SK-MEL-5 (cell line): ENCODE measurements around the gene SLPI. TPM values are rescaled to one million over a fixed set of nuclear protein-coding genes. Genes with fewer than 3 reads are reported as not detected.
A peak's percentile ranks its signal among the peaks of the same experiment; 100 is the strongest.

Experiments
- DNase-seq: peaks from one replicate; pipeline ENCODE4 v3.0.0-alpha.2; 2016; ENCODE audit warnings: low read depth, low spot score
- in situ Hi-C: cut with HindIII; loops from 2 replicates; pipeline ENCODE4 v1.10.0; 2016; ENCODE audit warnings: low sequenced_read_pairs, high pct_unique_total_duplicates, low pct_unique_long_range_greater_than_20kb
- total RNA-seq: library from RNA; depleted of rRNA; stranded (reverse); fragments of >200 nt; shearing (Covaris generic); gene quantifications from 2 replicates; pipeline ENCODE4 v1.2.3, GENCODE V29; 2014; rRNA removed

The SLPI gene
- total RNA-seq, 1 experiment from 2014 or later, result not detected

DNA sequence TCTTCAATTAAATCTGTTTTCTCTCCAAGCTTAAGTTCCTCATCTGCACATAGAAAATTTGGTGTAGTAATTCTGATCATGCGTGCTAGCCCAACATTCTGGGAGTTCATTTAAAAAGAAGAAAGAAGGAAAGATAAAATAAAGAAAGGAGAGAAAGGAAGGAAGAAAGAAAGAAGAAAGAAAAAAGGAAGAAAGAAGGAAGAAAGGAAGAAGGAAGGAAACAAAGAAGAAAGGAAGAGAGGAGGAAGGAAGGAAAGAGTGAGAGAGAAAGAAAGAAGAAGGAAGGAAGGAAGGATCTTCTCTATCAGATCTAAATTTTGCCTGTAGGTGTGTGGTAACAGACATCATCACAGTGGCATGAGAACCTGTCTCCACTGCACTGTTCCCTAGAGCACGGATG lies 16.2 kb downstream of the SLPI start:
- DNase-seq, result no peak
- in situ Hi-C loops, result no loop called here

GRCh38 chr20:45235995-45236394 lies 18.4 kb downstream of the SLPI start:
- in situ Hi-C loops, result no loop called here
- peak; percentile 52 for DNase-seq

- no peak for DNase-seq
- in situ Hi-C loops, result no loop called here
These were observed 23.7 kb downstream of the SLPI start for GRCh38 chr20:45230631-45231030.

DNA sequence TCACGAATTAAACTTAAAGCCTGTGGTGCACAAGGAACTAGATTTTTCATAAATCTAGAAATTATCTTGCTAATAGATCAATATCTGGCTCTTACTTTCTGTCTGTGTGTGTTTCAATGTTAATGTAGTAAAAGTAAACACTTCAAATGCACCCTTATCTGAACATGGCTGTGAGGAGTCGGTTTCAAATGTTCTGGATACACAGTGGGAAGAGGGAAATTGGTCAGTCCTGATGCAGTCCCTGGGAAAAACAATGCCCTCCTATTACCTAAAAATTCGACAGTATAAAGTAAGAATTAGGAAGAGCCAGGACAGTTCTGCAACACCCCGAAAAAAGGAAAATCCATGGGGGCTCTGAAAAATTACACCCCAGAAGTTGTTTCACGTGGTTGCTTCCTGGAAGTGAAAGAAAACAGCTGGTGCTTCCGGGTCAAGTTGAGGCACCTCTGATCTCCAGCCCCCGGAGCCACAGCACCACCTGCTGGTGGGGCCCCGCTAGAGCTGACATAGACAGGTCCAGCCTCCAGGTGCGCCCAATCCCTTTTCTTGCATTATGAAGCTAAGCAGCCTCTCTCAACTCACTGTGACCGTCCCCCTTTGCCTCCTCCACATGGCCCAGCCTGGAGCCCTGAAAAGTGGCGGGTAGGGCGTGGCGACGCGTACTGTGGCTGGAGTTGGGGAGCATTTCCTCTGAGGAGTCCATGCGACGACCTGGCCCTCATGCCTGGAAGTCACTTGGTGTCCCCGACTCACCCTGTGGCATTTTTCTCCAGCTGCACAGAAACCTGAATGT lies 24.9 kb downstream of the SLPI start:
- in situ Hi-C loops, result no loop called here
- peak; percentile 68 for DNase-seq

GRCh38 chr20:45226287-45226686 lies 28.1 kb downstream of the SLPI start:
- in situ Hi-C loops, result no loop called here

GRCh38 chr20:45223136-45223535 lies 31.2 kb downstream of the SLPI start:
- DNase-seq, result no peak
- in situ Hi-C loops, result no loop called here

More at GRCh38 chr20:45226287-45226686, 28.1 kb downstream of the SLPI start:
- DNase-seq, result no peak

- in situ Hi-C loops, result no loop called here
- no peak for DNase-seq
These were observed 33.3 kb downstream of the SLPI start, which contains the start of gene SEMG2 for GRCh38 chr20:45221076-45221475. Gene SEMG2, plus strand, starts transcription at chr20:45221373. Its CDS starts 17 bp downstream, at chr20:45221390.

DNA sequence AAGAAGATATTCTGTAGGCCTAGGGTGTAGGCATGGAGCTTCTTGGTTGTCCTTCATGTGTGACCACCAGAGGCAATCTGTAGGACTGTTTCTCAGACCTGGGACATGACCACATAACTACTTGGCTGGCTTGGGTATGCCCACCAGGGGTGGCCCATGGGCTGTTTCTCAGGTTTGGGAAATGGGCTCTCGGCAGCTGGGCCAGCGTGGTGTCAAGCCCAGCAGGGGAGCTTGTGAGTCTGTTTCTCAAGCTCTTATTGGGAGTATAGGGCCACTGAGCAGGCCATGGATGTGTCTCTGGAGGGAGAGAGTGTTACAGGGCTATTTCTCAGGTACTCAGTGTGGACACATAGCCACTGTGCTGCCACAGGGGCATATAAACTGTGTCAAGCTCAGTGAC lies 35.7 kb downstream of the SLPI start:
- DNase-seq, result no peak
- in situ Hi-C loops, result no loop called here

DNA sequence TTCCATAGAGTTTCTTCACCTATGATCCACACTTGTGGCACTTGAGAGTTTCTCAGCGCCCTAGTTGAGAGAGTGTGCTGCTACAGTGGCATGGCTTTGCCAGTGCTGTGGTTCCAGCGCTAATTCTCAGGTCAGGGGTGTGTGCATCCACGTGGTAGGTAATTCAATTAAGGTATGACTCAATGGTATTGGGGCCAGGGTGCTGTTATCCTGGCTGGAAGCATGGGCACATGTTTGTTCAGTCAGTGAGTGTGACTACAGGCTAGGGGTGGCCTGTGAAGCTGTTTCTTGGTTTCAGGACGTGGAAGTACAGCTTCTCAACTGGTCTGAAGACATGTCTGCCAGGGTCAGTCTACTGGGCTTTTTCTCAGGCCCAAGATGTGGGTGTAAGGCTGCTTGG lies 36.2 kb downstream of the SLPI start:
- in situ Hi-C loops, result no loop called here
- DNase-seq, result no peak

DNA sequence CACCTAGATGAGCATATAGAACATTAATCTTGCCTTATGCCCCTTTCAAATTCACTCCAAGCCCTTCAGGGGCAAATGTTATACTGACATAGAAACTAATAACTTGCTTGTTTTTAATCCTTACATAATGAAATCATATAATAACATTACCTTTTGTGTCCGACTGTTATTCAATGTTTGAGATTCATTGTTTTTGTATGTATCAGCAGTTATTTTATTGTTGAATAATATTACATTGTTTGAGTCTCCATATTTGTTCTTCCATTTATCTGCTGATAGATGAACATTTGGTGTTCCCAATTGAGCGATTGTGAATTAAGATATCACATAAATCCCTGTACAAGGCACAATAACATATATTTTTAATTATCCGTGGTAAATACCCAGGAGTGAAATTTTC lies 41.5 kb downstream of the SLPI start:
- no peak for DNase-seq
- in situ Hi-C loops, result no loop called here

GRCh38 chr20:45211569-45212474 lies 42.5 kb downstream of the SLPI start:
- no peak for DNase-seq
- in situ Hi-C loops, result no loop called here

GRCh38 chr20:45209924-45210323 lies 44.4 kb downstream of the SLPI start:
- no peak for DNase-seq
- in situ Hi-C loops, result no loop called here

DNA sequence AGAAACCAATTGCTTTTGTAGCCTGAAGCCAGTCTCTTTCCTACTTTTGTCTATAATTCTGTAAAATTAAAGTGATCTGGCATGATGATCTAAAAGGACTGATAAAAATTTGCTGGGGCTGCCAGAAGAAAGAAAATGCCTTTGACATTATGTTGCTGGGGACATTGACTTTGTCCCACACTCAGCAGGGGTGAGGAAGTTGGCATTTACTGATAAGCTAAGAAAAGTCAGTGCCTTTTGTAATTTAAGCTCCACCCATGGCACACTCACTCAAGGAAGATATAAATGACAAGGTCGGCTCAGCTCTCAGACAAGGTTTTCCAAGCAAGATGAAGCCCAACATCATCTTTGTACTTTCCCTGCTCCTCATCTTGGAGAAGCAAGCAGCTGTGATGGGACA lies 47.6 kb downstream of the SLPI start, which contains the start of gene SEMG1:
TSS of gene SEMG1 (plus strand) at position 309 of the 400 bp plus-strand sequence. CDS start at position 330, 21 bp downstream.
- in situ Hi-C loops, result no loop called here
- DNase-seq, result no peak

Other genes starting within 250 kb of the SLPI start
- gene KCNS1, start 153.4 kb downstream of the SLPI start, total RNA-seq, result 1.1 and 1.7 TPM in 2 replicates
- not detected in 2 replicates for gene WFDC5, start 139.4 kb downstream of the SLPI start, total RNA-seq
- gene WFDC12, start 130.1 kb downstream of the SLPI start, total RNA-seq, result not detected in 2 replicates
- gene PI3, start 79.7 kb downstream of the SLPI start, total RNA-seq, result 0.40 and 0.56 TPM in 2 replicates
- not detected in 2 replicates for gene SEMG1, start 47.5 kb downstream of the SLPI start, total RNA-seq
- not detected in 2 replicates for gene SEMG2, start 33.2 kb downstream of the SLPI start, total RNA-seq
- not detected in 2 replicates for gene RBPJL, start 52.3 kb upstream of the SLPI start, total RNA-seq
- gene MATN4, start 53.7 kb upstream of the SLPI start, total RNA-seq, result 0.42 and 0.59 TPM in 2 replicates
- 16.1 and 17.5 TPM in 2 replicates for gene SDC4, start 93.9 kb upstream of the SLPI start, total RNA-seq
- gene SYS1, start 108.6 kb upstream of the SLPI start, total RNA-seq, result 23.6 and 31.0 TPM in 2 replicates
- not detected in 2 replicates for gene TP53TG5, start 123.8 kb upstream of the SLPI start, total RNA-seq
- gene DBNDD2, start 153.7 kb upstream of the SLPI start, total RNA-seq, result 0.77 and 1.5 TPM in 2 replicates
- 179 and 191 TPM in 2 replicates for gene PIGT, start 161.6 kb upstream of the SLPI start, total RNA-seq
- gene WFDC2, start 215.2 kb upstream of the SLPI start, total RNA-seq, result not detected in 2 replicates